Measurements from ENCODE around the gene NCKAP5L.

- TF ChIP-seq CTCF (conservative IDR thresholded peaks at IDR 0.05; ENCODE audit: low read depth, low read length) (no peak), EZH2phosphoT487 (IDR thresholded peaks at IDR 0.05; ENCODE audit: borderline replicate concordance, low read length) (no peak), EZH2 (IDR thresholded peaks at IDR 0.05; ENCODE audit: low read length, unreplicated experiment) (no peak)
These were observed 663 bp downstream of the NCKAP5L start for GRCh38 chr12:49827401-49828099.
